IgD-negative memory B cell (primary cell): ENCODE measurements around the gene GCFC2. TPM values are rescaled to one million over a fixed set of nuclear protein-coding genes. Genes with fewer than 3 reads are reported as not detected.

Experiments used
- H3K27ac Mint-ChIP-seq, 3 donors: one replicate each; pipeline ENCODE4 v1.8.0; 2020 to 2022; ENCODE audit warnings: mild to moderate bottlenecking in 3 of 3, mixed read lengths in 3 of 3, moderate library complexity in 1 of 3
- H3K27me3 Mint-ChIP-seq: one replicate; pipeline ENCODE4 v1.8.0; 2021; ENCODE audit warnings: mixed read lengths
- H3K36me3 Mint-ChIP-seq: one replicate; pipeline ENCODE4 v1.8.0; 2020; ENCODE audit warnings: mild to moderate bottlenecking, mixed read lengths
- H3K4me1 Mint-ChIP-seq, 3 donors: one replicate each; pipeline ENCODE4 v1.8.0; 2020 to 2022; ENCODE audit warnings: mixed read lengths in 3 of 3, mild to moderate bottlenecking in 1 of 3
- H3K4me3 Mint-ChIP-seq, 4 donors: one replicate each; pipeline ENCODE4 v1.8.0; 2020 to 2022; ENCODE audit warnings: mild to moderate bottlenecking in 4 of 4, mixed read lengths in 4 of 4, moderate library complexity in 3 of 4
- H3K9me3 Mint-ChIP-seq, 3 donors: one replicate each; pipeline ENCODE4 v1.8.0; 2020 to 2021; ENCODE audit warnings: mixed read lengths in 3 of 3, mild to moderate bottlenecking in 1 of 3
- polyA plus RNA-seq: library from polyadenylated mRNA; unstranded; fragments of 300-500 nt; fragmentation: Illumina TruSeq; gene quantifications from one replicate; pipeline ENCODE4 v1.2.3, GENCODE V29; 2021

Gene GCFC2
- polyA plus RNA-seq, 1 donor from 2014 or later, result 26.9 TPM

DNA sequence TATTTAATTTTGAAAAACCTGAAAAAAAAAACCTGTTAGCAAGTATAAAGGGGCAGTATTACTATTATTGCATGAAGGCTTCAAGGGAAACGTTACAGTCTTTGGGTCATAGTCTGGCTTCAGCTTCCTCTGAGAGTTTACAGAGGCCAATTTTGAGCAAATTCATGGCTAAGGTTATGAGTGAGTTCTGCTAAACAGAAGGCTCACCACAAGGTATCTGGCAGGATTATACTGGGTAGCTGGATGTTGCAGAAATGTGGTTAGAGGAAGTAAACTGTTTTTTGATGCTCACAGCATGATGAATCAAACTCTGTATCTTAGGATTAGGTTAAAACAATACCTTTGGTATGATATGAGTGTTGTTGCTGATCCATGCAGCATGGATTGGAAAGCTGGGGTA lies 54.9 kb downstream of the GCFC2 start:
- Mint-ChIP-seq H3K27ac (no peak overlapping the region), H3K36me3 (peaks cover 38% of the 10 kb centered on the region)

DNA sequence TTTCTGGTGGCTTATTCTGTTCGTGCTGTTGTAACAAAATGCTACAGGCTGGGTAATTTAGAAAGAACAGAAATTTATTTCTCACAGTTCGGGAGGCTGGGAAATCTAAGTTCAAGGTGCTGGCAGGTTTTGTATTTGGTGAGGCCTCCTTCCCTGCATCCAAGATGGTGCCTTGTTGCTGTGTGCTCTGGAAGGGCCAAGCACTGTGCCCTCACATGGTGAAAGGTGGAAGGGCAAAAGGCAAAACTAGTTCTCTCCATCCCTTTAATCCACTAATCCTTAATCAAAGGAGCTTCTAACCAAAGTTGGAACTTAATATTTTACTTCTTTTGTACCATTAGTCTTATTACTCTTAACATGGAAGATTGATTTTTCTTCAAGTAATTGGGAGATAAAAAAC lies 56.7 kb downstream of the GCFC2 start:
- no peaks in the 10 kb centered on the region for H3K27me3 Mint-ChIP-seq
- H3K9me3 Mint-ChIP-seq, result peaks cover 6 to 8% (median 7%) of the 10 kb centered on the region in 3 donors
- H3K4me3 Mint-ChIP-seq, result no peak overlapping the region
- peaks cover 6 to 12% (median 9%) of the 10 kb centered on the region in 3 donors for H3K4me1 Mint-ChIP-seq
- no peak overlapping the region for H3K27ac Mint-ChIP-seq
- peaks cover 29% of the 10 kb centered on the region for H3K36me3 Mint-ChIP-seq

More for the DNA sequence above, 54.9 kb downstream of the GCFC2 start:
- H3K4me1 Mint-ChIP-seq, result peaks cover 0 to 11% (median 8%) of the 10 kb centered on the region in 3 donors
- H3K27me3 Mint-ChIP-seq, result no peaks in the 10 kb centered on the region
- H3K4me3 Mint-ChIP-seq, result no peak overlapping the region
- H3K9me3 Mint-ChIP-seq, result peaks cover 6 to 16% (median 11%) of the 10 kb centered on the region in 3 donors

DNA sequence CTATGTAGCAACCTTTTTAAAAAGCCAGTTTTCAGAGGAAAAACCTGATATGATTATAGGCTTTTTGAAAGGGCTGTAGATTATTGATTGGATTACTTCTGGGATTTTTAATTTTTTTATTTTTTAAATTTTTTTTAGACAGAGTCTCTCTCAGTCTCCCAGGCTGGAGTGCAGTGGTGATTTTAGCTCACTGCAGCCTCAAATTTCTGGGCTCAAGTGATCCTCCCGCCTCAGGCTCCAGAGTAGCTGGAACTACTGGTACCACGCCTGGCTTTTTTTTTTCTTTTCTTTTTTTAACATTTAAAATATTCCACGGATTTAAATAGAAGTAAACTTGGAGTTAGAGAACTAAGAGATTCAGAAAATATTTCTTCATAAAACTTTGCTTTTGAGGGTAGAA lies 62.9 kb downstream of the GCFC2 start:
- H3K27me3 Mint-ChIP-seq, result no peaks in the 10 kb centered on the region
- peaks cover 6% of the 10 kb centered on the region for H3K36me3 Mint-ChIP-seq
- H3K4me1 Mint-ChIP-seq, result peaks cover 16 to 27% (median 17%) of the 10 kb centered on the region in 3 donors
- H3K9me3 Mint-ChIP-seq, result no peaks in the 10 kb centered on the region
- H3K27ac Mint-ChIP-seq, result peak overlapping the region; percentile 69 to 98 (median 91)
- peak overlapping the region; percentile 93 to 98 (median 96) for H3K4me3 Mint-ChIP-seq

DNA sequence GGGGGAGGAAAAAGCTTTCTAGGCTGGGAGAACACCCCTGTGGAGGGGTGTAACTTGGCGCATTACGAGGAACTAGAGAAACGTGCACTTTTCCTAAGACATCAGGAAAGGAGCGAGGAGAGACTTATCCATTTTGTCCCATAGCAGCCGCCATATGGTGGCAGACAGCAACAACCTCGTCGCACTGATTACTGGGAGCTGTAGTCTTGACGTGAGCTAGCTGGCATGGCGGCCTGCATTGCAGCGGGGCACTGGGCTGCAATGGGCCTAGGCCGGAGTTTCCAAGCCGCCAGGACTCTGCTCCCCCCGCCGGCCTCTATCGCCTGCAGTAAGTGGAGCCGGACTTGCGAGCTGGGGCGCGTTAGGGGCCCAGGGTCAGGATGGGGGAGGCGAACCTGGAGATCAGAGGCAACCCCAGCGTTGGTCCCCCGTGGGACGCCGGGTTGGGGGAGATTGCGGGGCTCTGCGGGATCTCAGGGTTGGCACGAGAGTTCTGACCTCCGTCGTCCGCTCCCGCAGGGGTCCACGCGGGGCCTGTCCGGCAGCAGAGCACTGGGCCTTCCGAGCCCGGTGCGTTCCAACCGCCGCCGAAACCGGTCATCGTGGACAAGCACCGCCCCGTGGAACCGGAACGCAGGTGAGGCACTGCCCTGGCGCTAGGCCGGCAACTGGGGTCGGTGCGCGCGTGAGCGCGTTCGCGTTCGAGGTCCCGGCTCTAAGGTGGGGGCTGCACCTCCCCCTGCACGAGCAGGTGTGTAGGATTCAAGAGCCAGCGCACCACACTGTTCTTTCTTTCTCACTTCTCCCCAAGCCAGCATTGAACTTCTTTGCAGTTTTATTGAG lies 63.9 kb downstream of the GCFC2 start, which contains the start of gene MRPL19:
Gene MRPL19 (plus strand): TSS at position 201 of the 843 bp plus-strand sequence. CDS start 25 bp downstream, at position 226.
- peak within 1 kb of the TSS; percentile 93 to 98 (median 96) for H3K4me3 Mint-ChIP-seq

DNA sequence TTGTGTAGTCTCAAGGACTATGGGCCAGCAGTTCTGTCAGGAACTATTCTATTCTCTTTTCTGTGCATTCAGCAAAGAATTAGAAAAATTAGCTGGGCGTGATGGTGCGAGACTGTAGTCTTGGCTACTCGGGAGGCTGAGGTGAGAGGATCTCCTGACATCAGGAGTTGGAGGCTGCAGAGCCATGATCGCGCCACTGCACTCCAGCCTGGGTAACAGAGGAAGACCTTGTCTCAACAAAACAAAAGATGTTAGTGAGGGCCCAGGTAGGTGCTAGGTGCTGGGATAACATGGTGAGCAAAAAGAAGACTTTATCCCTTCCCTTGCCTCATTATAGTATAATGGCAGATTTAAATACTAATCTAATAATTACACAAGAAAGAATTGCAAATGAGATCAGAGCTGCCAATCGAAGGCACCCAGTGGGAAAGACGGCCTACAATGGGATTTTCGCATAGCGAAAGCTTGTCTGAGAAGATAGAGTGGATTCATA lies 64.6 kb downstream of the GCFC2 start:
- H3K27ac Mint-ChIP-seq, result peak overlapping the region; percentile 69 to 98 (median 91)
- no peaks in the 10 kb centered on the region for H3K9me3 Mint-ChIP-seq
- H3K36me3 Mint-ChIP-seq, result peaks cover 3% of the 10 kb centered on the region
- H3K4me3 Mint-ChIP-seq, result peak overlapping the region; percentile 93 to 98 (median 96)
- peaks cover 14 to 27% (median 16%) of the 10 kb centered on the region in 3 donors for H3K4me1 Mint-ChIP-seq
- H3K27me3 Mint-ChIP-seq, result no peaks in the 10 kb centered on the region

More for the DNA sequence above, 63.9 kb downstream of the GCFC2 start, which contains the start of gene MRPL19:
- Mint-ChIP-seq H3K27ac (peak within 1 kb of the TSS; percentile 69 to 98 (median 91)), H3K4me1 (peaks cover 16 to 27% (median 17%) of the 10 kb centered on the region in 3 donors), H3K27me3 (no peaks in the 10 kb centered on the region), H3K9me3 (no peaks in the 10 kb centered on the region), H3K36me3 (peaks cover 4% of the 10 kb centered on the region)

DNA sequence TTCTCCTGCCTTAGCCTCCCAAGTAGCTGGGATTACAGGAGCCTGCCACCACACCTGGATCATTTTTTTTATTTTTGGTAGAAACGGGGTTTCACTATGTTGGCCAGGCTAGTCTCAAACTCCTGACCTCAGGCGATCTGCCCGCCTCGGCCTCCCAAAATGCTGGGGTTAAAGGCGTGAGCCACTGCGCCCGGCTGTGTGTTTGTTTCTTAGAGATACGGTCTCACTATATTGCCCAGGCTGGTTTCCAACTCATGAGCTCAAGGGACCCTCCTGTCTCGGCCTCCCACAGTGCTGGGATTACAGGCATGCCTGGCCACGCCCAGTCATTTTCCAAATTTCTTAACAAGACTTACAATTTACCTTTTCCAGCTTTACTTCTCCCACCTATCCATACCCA lies 65.1 kb downstream of the GCFC2 start:
- Mint-ChIP-seq H3K27me3 (no peaks in the 10 kb centered on the region), H3K36me3 (peaks cover 2% of the 10 kb centered on the region), H3K27ac (no peak overlapping the region), H3K4me3 (peak overlapping the region in 3 of 4 donors; percentile 12 to 98 (median 72)), H3K9me3 (no peaks in the 10 kb centered on the region), H3K4me1 (peaks cover 14 to 26% (median 16%) of the 10 kb centered on the region in 3 donors)

DNA sequence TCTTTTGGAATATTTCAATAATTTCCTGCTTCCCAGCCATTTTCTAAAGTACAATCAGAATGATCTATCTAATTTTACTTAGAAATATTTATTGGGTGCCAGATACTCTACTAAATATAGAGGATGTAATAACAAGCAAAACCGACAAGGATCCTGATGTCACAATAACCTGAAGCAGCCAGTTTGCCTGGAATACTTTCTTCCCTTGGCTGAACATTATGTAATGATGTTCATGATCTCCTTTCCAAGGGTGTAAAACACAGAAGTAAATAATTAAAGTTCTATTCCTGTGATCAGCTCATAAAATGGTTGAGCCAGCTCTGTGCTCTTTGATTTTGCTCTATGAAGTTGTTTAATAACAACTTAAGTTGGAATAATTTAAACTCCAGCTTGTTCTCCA lies 66.7 kb downstream of the GCFC2 start:
- Mint-ChIP-seq H3K27me3 (peaks cover 2% of the 10 kb centered on the region), H3K9me3 (no peaks in the 10 kb centered on the region), H3K4me3 (no peak overlapping the region), H3K27ac (no peak overlapping the region), H3K36me3 (no peaks in the 10 kb centered on the region), H3K4me1 (peaks cover 10 to 18% (median 13%) of the 10 kb centered on the region in 3 donors)

DNA sequence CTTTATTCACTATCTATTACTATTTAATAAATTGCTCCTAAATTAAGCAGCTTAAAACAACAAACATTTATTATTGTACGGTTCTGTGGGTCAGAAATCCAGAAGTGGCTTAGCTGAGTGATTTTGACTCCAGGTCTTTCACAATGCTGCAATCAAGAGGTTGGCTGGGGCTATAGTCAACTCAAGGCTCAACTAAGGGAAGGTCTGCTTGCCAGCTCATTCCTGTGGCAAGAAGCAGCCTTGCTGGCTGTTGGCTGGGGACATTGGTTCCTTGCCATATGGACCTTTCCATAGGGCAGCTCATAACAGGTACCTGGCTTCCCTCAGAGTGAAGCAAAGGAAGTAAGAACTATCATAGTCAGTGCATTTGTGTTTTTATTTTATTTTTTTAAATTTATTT lies 69.1 kb downstream of the GCFC2 start:
- H3K4me3 Mint-ChIP-seq, result no peak overlapping the region
- H3K4me1 Mint-ChIP-seq, result peaks cover 3 to 6% (median 5%) of the 10 kb centered on the region in 3 donors
- H3K27ac Mint-ChIP-seq, result no peak overlapping the region
- H3K27me3 Mint-ChIP-seq, result peaks cover 3% of the 10 kb centered on the region
- H3K36me3 Mint-ChIP-seq, result no peaks in the 10 kb centered on the region
- H3K9me3 Mint-ChIP-seq, result no peaks in the 10 kb centered on the region

DNA sequence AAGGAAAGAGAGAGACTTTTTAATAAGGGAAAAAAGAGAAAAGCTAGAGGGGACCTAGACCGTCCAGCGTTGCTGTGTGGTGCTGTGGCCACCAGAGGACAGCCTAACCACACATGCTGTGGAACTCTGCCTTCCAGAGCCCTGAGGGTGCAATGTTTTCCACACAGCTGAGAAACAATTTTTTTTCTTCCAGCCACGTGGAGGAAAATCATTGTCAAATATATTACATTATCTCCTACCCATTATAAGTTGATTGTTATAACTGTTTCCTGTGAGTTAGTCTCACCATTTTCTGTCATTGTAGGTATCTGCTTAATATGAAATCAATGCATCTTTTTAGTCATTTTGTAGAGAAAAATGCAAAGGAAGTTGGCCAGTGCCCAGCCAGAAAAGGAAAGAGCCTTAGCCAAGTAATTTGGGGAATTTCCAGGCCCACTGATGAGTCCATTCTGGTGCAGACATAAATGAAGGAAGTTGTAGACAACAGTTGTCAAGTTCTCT lies 70.0 kb downstream of the GCFC2 start:
- H3K9me3 Mint-ChIP-seq, result no peaks in the 10 kb centered on the region
- H3K27ac Mint-ChIP-seq, result no peak overlapping the region
- no peaks in the 10 kb centered on the region for H3K4me1 Mint-ChIP-seq
- H3K4me3 Mint-ChIP-seq, result no peak overlapping the region
- peaks cover 6% of the 10 kb centered on the region for H3K27me3 Mint-ChIP-seq
- H3K36me3 Mint-ChIP-seq, result no peaks in the 10 kb centered on the region

DNA sequence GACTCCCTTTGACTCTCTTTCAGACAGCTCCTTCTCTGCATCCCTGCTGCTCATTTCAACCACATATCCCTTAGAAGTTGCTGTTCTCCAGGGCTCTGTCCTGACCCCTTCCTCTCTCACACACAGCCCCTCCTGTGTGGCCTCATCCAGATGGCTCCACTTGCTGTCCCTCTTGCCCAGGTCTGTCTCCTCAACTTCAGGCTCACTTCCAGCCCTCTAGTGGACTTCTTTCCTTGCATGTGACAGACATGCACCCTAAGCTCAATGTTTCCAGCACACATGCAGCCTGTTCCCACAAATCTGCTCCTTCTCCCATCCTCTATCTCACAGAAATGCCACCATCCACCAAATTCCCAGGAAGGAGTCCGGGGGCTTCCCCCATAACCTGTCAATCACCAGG lies 73.1 kb downstream of the GCFC2 start:
- Mint-ChIP-seq H3K27ac (no peak overlapping the region), H3K36me3 (peaks cover 2% of the 10 kb centered on the region)

DNA sequence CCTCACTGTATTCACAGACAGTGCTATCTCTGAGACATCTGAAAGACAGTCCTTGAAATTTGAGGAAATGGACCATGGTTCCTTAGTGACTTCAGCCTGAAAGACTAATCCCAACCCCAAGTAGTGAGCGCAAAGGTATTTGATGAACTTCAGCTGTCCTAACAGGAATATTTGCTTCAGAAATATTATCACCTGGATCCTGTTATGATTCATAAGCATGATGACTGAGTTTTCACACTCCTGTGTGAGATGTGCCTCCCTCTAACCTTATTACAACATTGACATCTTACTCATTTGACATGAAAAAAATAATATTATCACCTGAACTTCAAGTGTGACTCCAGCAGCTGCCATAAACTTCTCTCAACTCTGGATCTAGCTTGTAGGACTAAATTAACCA lies 75.8 kb downstream of the GCFC2 start:
- Mint-ChIP-seq H3K4me3 (no peak overlapping the region), H3K4me1 (no peaks in the 10 kb centered on the region), H3K27me3 (peaks cover 12% of the 10 kb centered on the region), H3K9me3 (no peaks in the 10 kb centered on the region), H3K36me3 (peaks cover 2% of the 10 kb centered on the region), H3K27ac (no peak overlapping the region)

More for the DNA sequence above, 73.1 kb downstream of the GCFC2 start:
- no peaks in the 10 kb centered on the region for H3K4me1 Mint-ChIP-seq
- peaks cover 6% of the 10 kb centered on the region for H3K27me3 Mint-ChIP-seq
- no peak overlapping the region for H3K4me3 Mint-ChIP-seq
- no peaks in the 10 kb centered on the region for H3K9me3 Mint-ChIP-seq

DNA sequence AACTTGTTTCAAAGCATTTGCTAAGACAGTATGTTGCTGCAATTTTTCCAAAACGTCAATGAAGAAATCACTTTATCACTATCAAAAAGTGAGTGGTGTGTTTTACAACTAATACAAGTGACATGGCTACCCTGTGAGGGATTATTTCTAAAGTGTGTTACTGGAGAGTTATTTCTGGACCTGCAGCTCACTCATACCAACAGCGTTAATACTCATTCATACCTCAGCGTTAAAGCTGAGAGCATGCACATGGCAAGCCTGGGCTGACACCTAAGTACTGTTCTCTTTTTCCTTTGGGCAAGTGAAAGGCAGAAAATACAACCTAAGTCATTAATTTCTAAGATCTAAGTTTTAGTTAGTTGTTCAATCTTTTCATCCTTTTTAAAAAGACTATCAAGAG lies 77.1 kb downstream of the GCFC2 start:
- H3K4me3 Mint-ChIP-seq, result no peak overlapping the region
- no peaks in the 10 kb centered on the region for H3K4me1 Mint-ChIP-seq
- H3K36me3 Mint-ChIP-seq, result peaks cover 2% of the 10 kb centered on the region
- peaks cover 12% of the 10 kb centered on the region for H3K27me3 Mint-ChIP-seq
- no peaks in the 10 kb centered on the region for H3K9me3 Mint-ChIP-seq
- no peak overlapping the region for H3K27ac Mint-ChIP-seq

DNA sequence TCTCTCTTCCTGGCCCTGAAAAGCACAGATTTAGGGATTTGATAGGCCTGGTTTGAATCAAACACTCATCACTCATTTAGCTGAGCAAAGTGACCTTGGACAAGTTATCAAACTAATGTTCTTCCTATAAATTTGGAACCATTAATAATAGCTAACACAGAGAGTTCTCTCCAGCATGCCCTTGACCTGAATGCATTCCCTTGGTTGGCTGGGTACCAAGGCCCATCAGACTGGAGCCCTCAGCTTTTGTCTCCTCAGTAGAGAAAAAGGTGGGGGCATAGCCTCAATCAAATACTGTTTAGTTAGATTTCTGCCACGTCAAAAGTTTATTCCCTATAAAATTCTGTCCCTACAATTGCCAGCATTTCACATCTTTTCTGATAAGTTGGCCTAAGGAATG lies 77.9 kb downstream of the GCFC2 start:
- Mint-ChIP-seq H3K27ac (peak overlapping the region in 1 of 3 donors; percentile 75), H3K27me3 (peaks cover 14% of the 10 kb centered on the region), H3K4me1 (no peaks in the 10 kb centered on the region), H3K36me3 (peaks cover 2% of the 10 kb centered on the region), H3K4me3 (no peak overlapping the region), H3K9me3 (no peaks in the 10 kb centered on the region)

DNA sequence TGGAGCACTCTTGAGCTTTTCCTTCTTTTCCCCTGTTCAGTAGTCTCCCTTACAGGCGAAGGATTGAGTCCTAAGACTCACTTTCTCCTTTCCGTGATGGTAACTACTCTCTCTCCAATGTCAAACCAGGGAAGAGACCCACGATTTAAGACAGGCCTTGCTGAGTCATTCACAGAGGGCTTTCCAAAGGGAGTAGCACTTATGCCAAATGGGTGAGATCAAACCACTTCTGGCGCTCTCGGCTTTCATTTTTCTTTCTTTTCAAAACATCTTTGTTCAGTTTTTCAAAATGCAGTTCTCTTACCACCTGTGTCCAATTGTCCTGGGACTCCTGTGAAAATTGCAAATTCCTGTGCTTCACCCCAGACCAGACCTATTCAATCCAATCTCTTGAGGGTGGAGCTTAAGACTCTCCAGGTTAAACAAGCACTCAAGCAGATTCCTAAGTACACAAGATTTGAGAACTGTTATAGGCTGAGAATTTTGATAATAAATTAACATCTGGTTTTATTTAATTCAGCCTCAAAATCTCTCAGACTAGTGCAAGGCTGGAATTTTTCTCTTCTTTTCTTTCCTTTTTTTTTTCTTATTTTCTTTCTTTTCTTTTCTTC lies 78.5 kb downstream of the GCFC2 start:
- H3K4me1 Mint-ChIP-seq, result no peaks in the 10 kb centered on the region
- no peaks in the 10 kb centered on the region for H3K9me3 Mint-ChIP-seq
- no peak overlapping the region for H3K4me3 Mint-ChIP-seq
- peaks cover 15% of the 10 kb centered on the region for H3K27me3 Mint-ChIP-seq
- peak overlapping the region in 1 of 3 donors; percentile 75 for H3K27ac Mint-ChIP-seq
- peaks cover 2% of the 10 kb centered on the region for H3K36me3 Mint-ChIP-seq

DNA sequence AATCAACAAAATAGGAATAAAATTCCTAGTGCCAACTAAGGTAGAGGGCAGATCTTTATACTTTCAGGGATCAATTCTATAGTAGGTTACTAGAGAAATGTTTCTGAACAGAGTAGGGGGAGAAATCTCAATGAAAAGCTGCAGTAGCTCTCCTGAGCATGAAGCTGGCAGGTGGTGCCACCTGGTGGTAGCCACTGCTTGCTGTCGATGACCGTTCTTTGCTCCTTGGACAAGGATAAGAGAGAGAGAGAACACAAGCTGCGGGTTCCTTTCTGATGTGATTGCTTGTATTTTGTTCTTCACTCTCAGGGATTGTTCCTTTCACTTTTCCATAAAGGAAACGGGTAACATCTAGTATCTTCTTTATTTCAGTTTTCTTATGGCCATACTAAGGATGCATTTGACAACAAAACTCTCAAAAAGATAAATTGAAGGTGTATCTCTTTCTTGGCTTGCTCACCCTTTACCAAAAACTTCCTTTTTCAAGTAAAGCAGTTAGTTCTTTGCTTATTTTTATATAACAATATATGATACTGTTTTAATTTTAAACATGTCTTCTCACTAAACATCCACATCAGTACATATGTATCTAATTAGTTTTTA lies 82.7 kb downstream of the GCFC2 start:
- H3K36me3 Mint-ChIP-seq, result no peaks in the 10 kb centered on the region
- H3K4me1 Mint-ChIP-seq, result no peaks in the 10 kb centered on the region
- no peaks in the 10 kb centered on the region for H3K9me3 Mint-ChIP-seq
- H3K27me3 Mint-ChIP-seq, result peaks cover 16% of the 10 kb centered on the region
- no peak overlapping the region for H3K4me3 Mint-ChIP-seq
- no peak overlapping the region for H3K27ac Mint-ChIP-seq
